Thyroid gland (tissue), 4 donors: ENCODE data around the gene CAMKMT. TPM values are rescaled to one million over a fixed set of nuclear protein-coding genes. Genes with fewer than 3 reads are reported as not detected.

Experiments
- DNase-seq, 2 donors: peaks; one replicate each; pipeline ENCODE4 v3.0.0-alpha.2; 2019
- H3K27ac ChIP-seq, 3 donors: fragments of 200-600 bp; sonication (generic); 1 replicate in 2 of 3; 2 replicates in 1 of 3; pipeline ENCODE4 v1.5.1; 2016 to 2019; ENCODE audit warnings: mild to moderate bottlenecking in 1 of 3, moderate library complexity in 1 of 3
- H3K27me3 ChIP-seq: fragments of 200-600 bp; sonication (generic); one replicate; pipeline ENCODE4 v1.5.1; 2019
- H3K36me3 ChIP-seq, 2 donors: fragments of 200-600 bp; sonication (generic); one replicate each; pipeline ENCODE4 v1.5.1; 2016 to 2019
- H3K4me1 ChIP-seq, 2 donors: fragments of 200-600 bp; sonication (generic); one replicate each; pipeline ENCODE4 v1.5.1; 2017 to 2019
- H3K4me3 ChIP-seq, 3 donors: fragments of 200-600 bp; sonication (generic); replicated peaks in 1 of 3; 1 replicate in 2 of 3; 2 replicates in 1 of 3; pipeline ENCODE4 v1.5.1; 2016; ENCODE audit warnings: mild to moderate bottlenecking in 1 of 3
- H3K9me3 ChIP-seq: fragments of 200-600 bp; sonication (generic); one replicate; pipeline ENCODE4 v1.5.1; 2017
- POLR2A ChIP-seq, 2 donors: fragments of 450-650 bp; IDR thresholded peaks; one replicate each; pipeline ENCODE4 v1.6.1; 2017; ENCODE audit warnings: antibody characterized with exemption in 2 of 2, mild to moderate bottlenecking in 2 of 2, moderate library complexity in 1 of 2
- WGBS, 2 donors: methylation state at CpG; one replicate each; pipeline ENCODE4 v1.1.5; 2017; 5-methylcytosine and 5-hydroxymethylcytosine counted together
- intact Hi-C: fragments of 100-400 bp; cut with DNase I; formaldehyde crosslinking; loops from one replicate; pipeline ENCODE4 v1.15.1; 2023
- total RNA-seq, 4 donors: library from RNA; depleted of rRNA; stranded (reverse); fragments of >200 nt; gene quantifications; one replicate each; pipeline ENCODE4 v1.2.3, GENCODE V29; 2016
- TF ChIP-seq, protein P1 (sequence below), 6 experiments: fragments of 200-600 bp in 3 of 6; fragments of 450-650 bp in 3 of 6; sonication (generic) in 3 of 6; IDR thresholded peaks; one replicate each; pipeline ENCODE4 v1.5.1; 2016 to 2019; ENCODE audit warnings: antibody characterized with exemption in 6 of 6, mild to moderate bottlenecking in 2 of 6, inconsistent platforms in 1 of 6, moderate library complexity in 1 of 6

Gene CAMKMT
- total RNA-seq, 4 donors from 2014 or later: 13.5 to 23.7 (median 17.2) TPM

DNA sequence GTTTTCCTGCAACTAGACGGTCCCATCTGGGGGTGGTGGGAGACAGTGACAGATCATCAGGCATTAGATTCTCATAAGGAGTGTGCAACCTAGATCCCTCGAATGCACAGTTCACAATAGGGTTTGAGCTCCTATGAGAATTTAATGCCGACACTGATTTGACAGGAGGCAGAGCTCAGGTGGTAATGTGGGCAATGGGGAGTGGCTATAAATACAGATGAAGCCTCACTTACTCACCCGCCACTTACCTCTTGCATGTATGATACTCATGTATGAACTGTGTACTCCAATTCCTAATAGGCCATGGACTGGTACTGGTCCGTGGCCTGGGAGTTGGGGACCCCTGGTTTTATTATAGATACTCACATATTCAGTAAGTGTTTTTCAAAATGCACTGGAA lies 457.3 kb downstream of the CAMKMT start:
- Histone ChIP-seq H3K27ac (no peak overlapping the region), H3K27me3 (no peaks in the 10 kb centered on the region), H3K9me3 (no peaks in the 10 kb centered on the region), H3K36me3 (no peaks in the 10 kb centered on the region), H3K4me1 (no peaks in the 10 kb centered on the region), H3K4me3 (no peak overlapping the region)
- intact Hi-C loops: no loop called here
- TF ChIP-seq POLR2A (IDR thresholded peaks at IDR 0.05): no peak
- WGBS, 2 donors: 82 to 83% methylated on average over 5 of the region's 5 CpGs
- DNase-seq: no peak

DNA sequence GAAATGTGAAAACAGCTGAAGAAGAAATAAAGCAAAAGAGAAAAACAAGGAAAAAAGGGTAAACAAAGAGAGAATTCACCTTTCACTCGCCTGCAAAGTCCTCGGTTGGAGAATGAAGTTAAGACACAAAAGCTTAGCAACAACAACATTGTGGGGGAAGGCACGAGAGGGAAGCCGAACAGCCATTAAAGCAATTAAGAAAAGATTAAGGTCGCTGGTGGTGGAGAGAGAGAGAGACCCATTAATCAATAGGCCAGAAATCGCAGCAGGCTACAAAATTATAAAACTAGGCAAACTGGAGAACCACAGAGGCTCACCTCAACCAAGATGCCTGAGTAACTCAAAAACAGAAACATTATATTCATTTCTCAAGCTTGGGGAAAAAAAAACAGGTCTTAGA lies 459.8 kb downstream of the CAMKMT start:
- Histone ChIP-seq H3K4me3 (no peak overlapping the region), H3K27ac (no peak overlapping the region), H3K27me3 (no peaks in the 10 kb centered on the region), H3K9me3 (no peaks in the 10 kb centered on the region), H3K36me3 (no peaks in the 10 kb centered on the region), H3K4me1 (no peaks in the 10 kb centered on the region)
- DNase-seq: no peak
- intact Hi-C loops: no loop called here
- TF ChIP-seq, protein P1, sequence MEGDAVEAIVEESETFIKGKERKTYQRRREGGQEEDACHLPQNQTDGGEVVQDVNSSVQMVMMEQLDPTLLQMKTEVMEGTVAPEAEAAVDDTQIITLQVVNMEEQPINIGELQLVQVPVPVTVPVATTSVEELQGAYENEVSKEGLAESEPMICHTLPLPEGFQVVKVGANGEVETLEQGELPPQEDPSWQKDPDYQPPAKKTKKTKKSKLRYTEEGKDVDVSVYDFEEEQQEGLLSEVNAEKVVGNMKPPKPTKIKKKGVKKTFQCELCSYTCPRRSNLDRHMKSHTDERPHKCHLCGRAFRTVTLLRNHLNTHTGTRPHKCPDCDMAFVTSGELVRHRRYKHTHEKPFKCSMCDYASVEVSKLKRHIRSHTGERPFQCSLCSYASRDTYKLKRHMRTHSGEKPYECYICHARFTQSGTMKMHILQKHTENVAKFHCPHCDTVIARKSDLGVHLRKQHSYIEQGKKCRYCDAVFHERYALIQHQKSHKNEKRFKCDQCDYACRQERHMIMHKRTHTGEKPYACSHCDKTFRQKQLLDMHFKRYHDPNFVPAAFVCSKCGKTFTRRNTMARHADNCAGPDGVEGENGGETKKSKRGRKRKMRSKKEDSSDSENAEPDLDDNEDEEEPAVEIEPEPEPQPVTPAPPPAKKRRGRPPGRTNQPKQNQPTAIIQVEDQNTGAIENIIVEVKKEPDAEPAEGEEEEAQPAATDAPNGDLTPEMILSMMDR (IDR thresholded peaks at IDR 0.05): no peak
- no peak for TF ChIP-seq POLR2A (IDR thresholded peaks at IDR 0.05)
- 45 to 46% methylated on average over 6 of the region's 6 CpGs for WGBS, 2 donors

DNA sequence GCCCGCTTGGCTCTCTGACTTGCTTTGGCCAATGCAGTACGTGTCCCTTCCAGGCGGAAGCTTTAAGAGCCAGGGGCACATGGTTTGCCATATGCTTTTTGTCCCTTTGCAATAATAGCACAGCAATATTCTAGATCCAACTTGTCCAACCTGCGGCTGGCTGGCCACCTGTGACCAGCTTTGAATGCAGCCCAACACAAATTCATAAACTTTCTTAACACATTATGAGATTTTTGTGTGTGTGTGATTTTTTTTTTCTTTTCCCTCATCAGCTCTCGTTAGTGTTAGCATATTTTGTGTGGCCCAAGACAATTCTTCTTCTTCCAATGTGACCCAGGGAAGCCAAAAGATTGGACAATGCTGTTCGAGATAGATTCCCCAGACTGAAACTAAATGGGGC lies 460.4 kb downstream of the CAMKMT start:
- Histone ChIP-seq H3K9me3 (no peaks in the 10 kb centered on the region), H3K27me3 (no peaks in the 10 kb centered on the region), H3K27ac (no peak overlapping the region), H3K4me1 (no peaks in the 10 kb centered on the region), H3K4me3 (no peak overlapping the region), H3K36me3 (no peaks in the 10 kb centered on the region)
- 81 to 82% methylated on average over 6 of the region's 6 CpGs for WGBS, 2 donors
- intact Hi-C loops: no loop called here
- DNase-seq: no peak
- no peak for TF ChIP-seq POLR2A (IDR thresholded peaks at IDR 0.05)
- TF ChIP-seq, protein P1 (IDR thresholded peaks at IDR 0.05): no peak

Other genes with a start within 250 kb of the CAMKMT start
- gene PPM1B, start 193.1 kb upstream of the CAMKMT start, total RNA-seq: 10 to 100 TPM; 36.6 to 71.4 (median 45.1) TPM
- gene SLC3A1, start 86.5 kb upstream of the CAMKMT start, total RNA-seq: not detected
- gene PREPL, start 453 bp upstream of the CAMKMT start, total RNA-seq: 10 to 100 TPM; 70.0 to 93.2 (median 72.3) TPM